Left ventricle myocardium inferior (tissue), 1 donor: ENCODE results near the gene CD300C. TPM values are rescaled to one million over a fixed set of nuclear protein-coding genes. Genes with fewer than 3 reads are reported as not detected.
A peak's percentile ranks its signal among the peaks of the same experiment; 100 is the strongest.

Experiments used
- DNase-seq: peaks from one replicate; pipeline ENCODE4 v3.0.0-alpha.2; 2020
- H3K27ac ChIP-seq: fragments of 200-600 bp; replicated peaks from 2 replicates; pipeline ENCODE4 v1.8.0; 2021
- H3K27me3 ChIP-seq: fragments of 200-600 bp; 2 replicates; pipeline ENCODE4 v1.8.0; 2021; ENCODE audit warnings: low read depth
- H3K36me3 ChIP-seq: fragments of 200-600 bp; 2 replicates; pipeline ENCODE4 v1.8.0; 2021
- H3K4me1 ChIP-seq: fragments of 200-600 bp; 2 replicates; pipeline ENCODE4 v1.8.0; 2021
- H3K4me3 ChIP-seq: fragments of 200-600 bp; 2 replicates; pipeline ENCODE4 v1.8.0; 2021; ENCODE audit warnings: mild to moderate bottlenecking, moderate library complexity
- H3K9me3 ChIP-seq: fragments of 200-600 bp; replicated peaks from 2 replicates; pipeline ENCODE4 v1.8.0; 2021
- CTCF ChIP-seq: fragments of 200-600 bp; IDR thresholded peaks from 2 replicates; pipeline ENCODE4 v1.8.0; 2021; ENCODE audit warnings: antibody characterized with exemption, mild to moderate bottlenecking, borderline replicate concordance
- intact Hi-C: fragments of 100-400 bp; cut with micrococcal nuclease; formaldehyde crosslinking; loops from one replicate; pipeline ENCODE4 v1.11.0; 2022
- total RNA-seq: library from RNA; stranded (reverse); fragmentation: NEBNext Ultra II Directional; extraction: Animal tissue kit (Norgen Biotek cat#: 25700); gene quantifications from one replicate; pipeline ENCODE4 v1.2.1, GENCODE V29; 2021
- donor health status: DM: no; HTN: yes; CAD: no; lungs with severe emphysema.

The CD300C gene
- total RNA-seq, 1 donor from 2014 or later: 0.71 TPM

GRCh38 chr17:74547736-74548135 is 1.8 kb upstream of the CD300C start:
- H3K9me3 ChIP-seq: no peaks in the 10 kb centered on the region
- no peak for TF ChIP-seq CTCF
- peaks cover 67% of the 10 kb centered on the region for H3K27me3 ChIP-seq
- H3K4me1 ChIP-seq: no peaks in the 10 kb centered on the region
- DNase-seq: no peak
- H3K4me3 ChIP-seq: no peak overlapping the region
- H3K36me3 ChIP-seq: no peaks in the 10 kb centered on the region
- no peak overlapping the region for H3K27ac ChIP-seq
- intact Hi-C loops: no loop called here

GRCh38 chr17:74547264-74547663 is 1.3 kb upstream of the CD300C start:
- no peak overlapping the region for H3K27ac ChIP-seq
- no peak overlapping the region for H3K4me3 ChIP-seq
- peaks cover 67% of the 10 kb centered on the region for H3K27me3 ChIP-seq
- no peaks in the 10 kb centered on the region for H3K9me3 ChIP-seq
- no peaks in the 10 kb centered on the region for H3K36me3 ChIP-seq
- no peak for TF ChIP-seq CTCF
- no peak for DNase-seq
- intact Hi-C loops: no loop called here
- H3K4me1 ChIP-seq: no peaks in the 10 kb centered on the region

DNA sequence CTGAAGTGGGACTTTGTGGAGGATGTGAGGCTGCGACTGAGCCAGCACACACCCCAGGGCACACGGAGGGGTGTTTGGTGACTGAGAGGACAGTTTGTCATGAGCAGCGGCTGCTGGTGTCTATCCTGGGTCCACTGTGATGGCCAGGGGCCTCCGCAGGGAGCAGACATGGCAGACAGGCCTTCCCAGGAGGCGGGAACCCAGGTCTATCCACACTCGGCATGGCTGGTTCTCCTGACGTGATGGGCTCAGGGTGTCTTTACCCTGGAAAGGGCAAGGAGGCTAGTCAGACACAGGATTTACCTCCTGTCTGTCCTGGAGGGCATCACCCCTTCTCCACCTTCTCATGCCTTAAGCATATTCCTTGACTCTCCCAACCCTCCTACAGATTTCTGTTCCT is 671 bp upstream of the CD300C start:
- H3K27ac ChIP-seq: no peak overlapping the region
- TF ChIP-seq CTCF: no peak
- H3K9me3 ChIP-seq: no peaks in the 10 kb centered on the region
- no peaks in the 10 kb centered on the region for H3K4me1 ChIP-seq
- intact Hi-C loops: no loop called here
- no peaks in the 10 kb centered on the region for H3K36me3 ChIP-seq
- peaks cover 67% of the 10 kb centered on the region for H3K27me3 ChIP-seq
- no peak for DNase-seq
- no peak overlapping the region for H3K4me3 ChIP-seq

GRCh38 chr17:74544991-74545842 is 698 bp downstream of the CD300C start:
- peak overlapping the region; percentile 17 for H3K4me3 ChIP-seq
- intact Hi-C loops: no loop called here
- no peaks in the 10 kb centered on the region for H3K4me1 ChIP-seq
- no peaks in the 10 kb centered on the region for H3K9me3 ChIP-seq
- H3K27me3 ChIP-seq: peaks cover 55% of the 10 kb centered on the region
- TF ChIP-seq CTCF: no peak
- DNase-seq: no peak
- peak overlapping the region; percentile 27 for H3K27ac ChIP-seq
- H3K36me3 ChIP-seq: no peaks in the 10 kb centered on the region

- Histone ChIP-seq H3K4me3 (no peak overlapping the region), H3K9me3 (no peaks in the 10 kb centered on the region), H3K27me3 (peaks cover 54% of the 10 kb centered on the region), H3K27ac (no peak overlapping the region), H3K36me3 (no peaks in the 10 kb centered on the region), H3K4me1 (no peaks in the 10 kb centered on the region)
- no peak for DNase-seq
- no peak for TF ChIP-seq CTCF
- intact Hi-C loops: no loop called here
These were observed 1.8 kb downstream of the CD300C start for GRCh38 chr17:74543891-74544760.
